OCI-LY7 (cell line): ENCODE measurements around the gene DIS3L.

Source experiments
- CTCF ChIP-seq: fragments of 200-600 bp; sonication (generic); conservative IDR thresholded peaks from 2 replicates; pipeline ENCODE4 v1.5.1; 2014; ENCODE audit warnings: mild to moderate bottlenecking, antibody characterized with exemption, low read length, moderate library complexity, mixed read lengths
- EZH2phosphoT487 ChIP-seq: fragments of 200-600 bp; sonication (generic); IDR thresholded peaks from 2 replicates; pipeline ENCODE4 v1.6.1; 2018; ENCODE audit warnings: low read depth, borderline replicate concordance, mild to moderate bottlenecking, mixed run types, antibody characterized with exemption, low read length, moderate library complexity, mixed read lengths

GRCh38 chr15:66291816-66292570 lies 1.4 kb upstream of the DIS3L start:
- TF ChIP-seq CTCF (no peak), EZH2phosphoT487 (no peak)
